Uterus (tissue), 4 donors: ENCODE data around the gene ITGA2B. TPM values are rescaled to one million over a fixed set of nuclear protein-coding genes. Genes with fewer than 3 reads are reported as not detected.
"Not testable (repeated sequence)": the region's sequence is repeated elsewhere in the genome, so short reads cannot be mapped to it uniquely, and the experiment has no call there.

Experiments
- DNase-seq, 2 donors: peaks; one replicate each; pipeline ENCODE4 v3.0.0-alpha.2; 2019 to 2020
- H3K27ac ChIP-seq, 2 donors: fragments of 200-600 bp; sonication (generic); 1 replicate in 1 of 2; 2 replicates in 1 of 2; pipeline ENCODE4 v1.5.1; 2016 to 2018
- H3K27me3 ChIP-seq, 2 donors: fragments of 200-600 bp; sonication (generic); one replicate each; pipeline ENCODE4 v1.5.1; 2018 to 2019; ENCODE audit warnings: control low read depth in 1 of 2
- H3K36me3 ChIP-seq, 2 donors: fragments of 200-600 bp; sonication (generic); one replicate each; pipeline ENCODE4 v1.5.1; 2019; ENCODE audit warnings: control low read depth in 1 of 2
- H3K4me1 ChIP-seq, 2 donors: fragments of 200-600 bp; sonication (generic); one replicate each; pipeline ENCODE4 v1.5.1; 2018 to 2019; ENCODE audit warnings: control low read depth in 1 of 2
- H3K4me3 ChIP-seq, 2 donors: fragments of 200-600 bp; sonication (generic); 1 replicate in 1 of 2; 2 replicates in 1 of 2; pipeline ENCODE4 v1.5.1; 2018 to 2019; ENCODE audit warnings: mild to moderate bottlenecking in 1 of 2
- H3K9me3 ChIP-seq, 2 donors: fragments of 200-600 bp; sonication (generic); one replicate each; pipeline ENCODE4 v1.5.1; 2019; ENCODE audit warnings: control low read depth in 1 of 2
- CTCF ChIP-seq, 4 experiments: fragments of 200-600 bp in 2 of 4; fragments of 450-650 bp in 2 of 4; sonication (generic) in 2 of 4; IDR thresholded peaks; one replicate each; pipeline ENCODE4 v1.5.1; 2016 to 2019; ENCODE audit warnings: antibody characterized with exemption in 4 of 4, mild to moderate bottlenecking in 2 of 4, moderate library complexity in 1 of 4
- POLR2A ChIP-seq, 2 donors: fragments of 450-650 bp; IDR thresholded peaks; one replicate each; pipeline ENCODE4 v1.6.1; 2016; ENCODE audit warnings: antibody characterized with exemption in 2 of 2, mild to moderate bottlenecking in 1 of 2, moderate library complexity in 1 of 2
- intact Hi-C: fragments of 100-400 bp; cut with DNase I; formaldehyde crosslinking; loops from one replicate; pipeline ENCODE4 v1.15.1; 2023; ENCODE audit warnings: low total_unique reads
- total RNA-seq, 4 donors: library from RNA; depleted of rRNA in 3 of 4; stranded (reverse); fragments of >200 nt in 3 of 4; gene quantifications; one replicate each; pipeline versions ENCODE4 v1.1.0 to v1.2.4, GENCODE V29; 2014 to 2023
- donor health status: DM: yes; HTN: yes; CAD: no.

The ITGA2B gene
- total RNA-seq, 4 donors from 2014 or later, result 7.4 to 7.7 TPM; not detected in 2

GRCh38 chr17:44398692-44399691 is 9.5 kb upstream of the ITGA2B start:
- intact Hi-C loops, result no loop called here
- no peaks in the 10 kb centered on the region for H3K36me3 ChIP-seq
- DNase-seq, result no peak

GRCh38 chr17:44397479-44398440 is 8.3 kb upstream of the ITGA2B start:
- no peaks in the 10 kb centered on the region for H3K9me3 ChIP-seq
- DNase-seq, result no peak
- no peaks in the 10 kb centered on the region for H3K36me3 ChIP-seq
- no peak overlapping the region for H3K4me3 ChIP-seq
- no peaks in the 10 kb centered on the region for H3K4me1 ChIP-seq
- H3K27me3 ChIP-seq, result no peaks in the 10 kb centered on the region
- intact Hi-C loops, result no loop called here
- TF ChIP-seq POLR2A (IDR thresholded peaks at IDR 0.05) (no peak), CTCF (IDR thresholded peaks at IDR 0.05) (no peak)
- no peak overlapping the region for H3K27ac ChIP-seq

More at GRCh38 chr17:44398692-44399691, 9.5 kb upstream of the ITGA2B start:
- H3K27ac ChIP-seq, result no peak overlapping the region
- no peak overlapping the region for H3K4me3 ChIP-seq
- no peak for TF ChIP-seq POLR2A (IDR thresholded peaks at IDR 0.05)
- TF ChIP-seq CTCF (IDR thresholded peaks at IDR 0.05), result no peak
- no peaks in the 10 kb centered on the region for H3K9me3 ChIP-seq
- H3K4me1 ChIP-seq, result no peaks in the 10 kb centered on the region
- no peaks in the 10 kb centered on the region for H3K27me3 ChIP-seq

- Histone ChIP-seq H3K36me3 (no peaks in the 10 kb centered on the region), H3K27ac (no peak overlapping the region), H3K27me3 (no peaks in the 10 kb centered on the region), H3K9me3 (no peaks in the 10 kb centered on the region), H3K4me1 (no peaks in the 10 kb centered on the region), H3K4me3 (no peak overlapping the region)
- DNase-seq, result no peak
- no peak for TF ChIP-seq POLR2A (IDR thresholded peaks at IDR 0.05)
- TF ChIP-seq CTCF (IDR thresholded peaks at IDR 0.05), result no peak
- intact Hi-C loops, result no loop called here
Measured at GRCh38 chr17:44396946-44397345, 7.5 kb upstream of the ITGA2B start.

GRCh38 chr17:44394833-44395232 is 5.4 kb upstream of the ITGA2B start:
- Histone ChIP-seq H3K36me3 (no peaks in the 10 kb centered on the region), H3K27me3 (no peaks in the 10 kb centered on the region), H3K27ac (no peak overlapping the region), H3K9me3 (no peaks in the 10 kb centered on the region), H3K4me1 (no peaks in the 10 kb centered on the region), H3K4me3 (no peak overlapping the region)
- TF ChIP-seq POLR2A (IDR thresholded peaks at IDR 0.05) (no peak), CTCF (IDR thresholded peaks at IDR 0.05) (no peak)
- intact Hi-C loops, result no loop called here
- no peak for DNase-seq

- H3K36me3 ChIP-seq, DNase-seq, H3K9me3 ChIP-seq, H3K27ac ChIP-seq, H3K4me1 ChIP-seq, H3K4me3 ChIP-seq, H3K27me3 ChIP-seq, intact Hi-C loops: not testable (repeated sequence)
Measured at GRCh38 chr17:44394112-44394511, 4.7 kb upstream of the ITGA2B start.
